HepG2 (cell line): ENCODE measurements around the gene PIP4K2B.

Experiments
- CBX1 ChIP-seq: IDR thresholded peaks from one replicate; pipeline ENCODE4 v1.6.1; 2016; ENCODE audit warnings: antibody characterized with exemption, low read depth
- CTCF ChIP-seq: sonication (generic); formaldehyde crosslinking; IDR thresholded peaks from 2 replicates; pipeline ENCODE4 v1.5.0; 2020; ENCODE audit warnings: mild to moderate bottlenecking, missing genetic modification reagents, moderate library complexity
- GABPB1 ChIP-seq: IDR thresholded peaks from 2 replicates; pipeline ENCODE4 v1.6.1; 2016; ENCODE audit warnings: mild to moderate bottlenecking, missing genetic modification reagents, moderate library complexity, missing compliant biosample characterization
- KLF6 ChIP-seq: IDR thresholded peaks from 2 replicates; pipeline ENCODE4 v1.8.0; 2016; ENCODE audit warnings: missing biosample characterization, missing genetic modification reagents
- PCBP1 ChIP-seq: fragments of 200-400 bp; formaldehyde crosslinking; IDR thresholded peaks from 2 replicates; pipeline ENCODE4 v1.6.1; 2017; ENCODE audit warnings: mild to moderate bottlenecking, low read depth, low read length, borderline replicate concordance
- POLR2AphosphoS5 ChIP-seq: IDR thresholded peaks from 2 replicates; pipeline ENCODE4 v1.6.1; 2012; ENCODE audit warnings: low read depth, low read length
- SRF ChIP-seq: IDR thresholded peaks from 2 replicates; pipeline ENCODE4 v1.6.1; 2011; ENCODE audit warnings: mild to moderate bottlenecking, low read depth, low read length, moderate library complexity
- STAT6 ChIP-seq: sonication (generic); formaldehyde crosslinking; IDR thresholded peaks from 2 replicates; pipeline ENCODE4 v1.4.0; 2020; ENCODE audit warnings: missing genetic modification reagents, mild to moderate bottlenecking, borderline replicate concordance
- U2AF1 ChIP-seq: fragments of 200-400 bp; formaldehyde crosslinking; optimal IDR thresholded peaks from 2 replicates; pipeline ENCODE3; 2017; ENCODE audit warnings: mild to moderate bottlenecking, low read depth, low read length
- UBTF ChIP-seq: sonication (generic); formaldehyde crosslinking; IDR thresholded peaks from 2 replicates; pipeline ENCODE4 v1.4.0; 2020; ENCODE audit warnings: mild to moderate bottlenecking, missing genetic modification reagents
- YY1 ChIP-seq: IDR thresholded peaks from 2 replicates; pipeline ENCODE4 v1.6.1; 2011; ENCODE audit warnings: low read length, low read depth, moderate library complexity, mild to moderate bottlenecking; ENCODE audit not compliant: insufficient read depth, insufficient replicate concordance
- ZNF451 ChIP-seq: sonication (generic); formaldehyde crosslinking; IDR thresholded peaks from 2 replicates; pipeline ENCODE4 v1.5.0; 2020; ENCODE audit warnings: mild to moderate bottlenecking, missing genetic modification reagents
- ZNF558 ChIP-seq: sonication (generic); formaldehyde crosslinking; IDR thresholded peaks from 2 replicates; pipeline ENCODE4 v1.9.0; 2022; ENCODE audit warnings: mild to moderate bottlenecking, missing genetic modification reagents, borderline replicate concordance

GRCh38 chr17:38789185-38789584 lies 10.2 kb downstream of the PIP4K2B start:
- TF ChIP-seq POLR2AphosphoS5 (no peak), SRF (no peak), STAT6 (no peak), UBTF (CRISPR knock-in tag) (no peak), U2AF1 (no peak), ZNF558 (CRISPR knock-in tag) (no peak), PCBP1 (no peak), ZNF451 (CRISPR knock-in tag) (no peak), CBX1 (no peak), KLF6 (CRISPR knock-in tag) (no peak), CTCF (CRISPR knock-in tag) (no peak), GABPB1 (no peak), YY1 (no peak)
